Esophagus muscularis mucosa (tissue), 4 donors: ENCODE measurements around the gene UNG.

Source experiments
- CTCF ChIP-seq, 3 experiments: fragments of 200-600 bp in 2 of 3; fragments of 450-650 bp in 1 of 3; sonication (generic) in 2 of 3; IDR thresholded peaks; one replicate each; pipeline ENCODE4 v1.5.1; 2017 to 2019; ENCODE audit warnings: antibody characterized with exemption in 3 of 3, mild to moderate bottlenecking in 2 of 3, moderate library complexity in 1 of 3
- EP300 ChIP-seq: sonication (generic); formaldehyde crosslinking; IDR thresholded peaks from one replicate; pipeline ENCODE4 v1.6.1; 2017; ENCODE audit warnings: antibody characterized with exemption
- POLR2A ChIP-seq: fragments of 450-650 bp; IDR thresholded peaks from one replicate; pipeline ENCODE4 v1.6.1; 2017; ENCODE audit warnings: antibody characterized with exemption, moderate library complexity, mild to moderate bottlenecking, low read depth
- POLR2AphosphoS5 ChIP-seq, 2 donors: sonication (generic); formaldehyde crosslinking; IDR thresholded peaks; one replicate each; pipeline ENCODE4 v1.6.1; 2017; ENCODE audit warnings: antibody characterized with exemption in 2 of 2

- TF ChIP-seq CTCF (IDR thresholded peaks at IDR 0.05) (no peak), POLR2AphosphoS5 (IDR thresholded peaks at IDR 0.05) (peak in 1 of 2 donors; percentile 64), POLR2A (no peak), EP300 (no peak)
Observed at GRCh38 chr12:109160433-109160832, 63.0 kb downstream of the UNG start.
